Caco-2 (cell line): ENCODE data around the gene ATXN1. TPM values are rescaled to one million over a fixed set of nuclear protein-coding genes. Genes with fewer than 3 reads are reported as not detected.
A peak's percentile ranks its signal among the peaks of the same experiment; 100 is the strongest.

Experiments used
- BruUV-seq: library from RNA; stranded (reverse); fragments of 400-500 nt; replicated peaks from 2 replicates; lab custom pipeline; 2021; lab: Mats Ljungman, UMichigan
- CTCF ChIA-PET: fragments of 300-600 bp; sonication (Branson Sonifier 250); formaldehyde crosslinking; loops from one replicate; lab custom pipeline; 2022; ENCODE audit warnings: antibody characterized with exemption; lab: Charles Lee
- POLR2A ChIA-PET: fragments of 300-600 bp; sonication (Branson Sonifier 250); formaldehyde crosslinking; loops from one replicate; lab custom pipeline; 2022; ENCODE audit warnings: antibody characterized with exemption; lab: Charles Lee
- DNase-seq, 2 experiments: peaks; one replicate each; pipeline versions ENCODE4 v3.0.0 to v3.0.0-alpha.2; 2020 to 2022
- H3K27me3 ChIP-seq: replicated peaks from 2 replicates; pipeline ENCODE4 v1.6.0; 2011; ENCODE audit warnings: low read length; ENCODE audit not compliant: control insufficient read depth, insufficient read depth
- H3K36me3 ChIP-seq: 2 replicates; pipeline ENCODE4 v1.5.1; 2011; ENCODE audit warnings: low read length; ENCODE audit not compliant: control insufficient read depth, insufficient read depth
- H3K4me1 ChIP-seq: fragments of 250-450 bp; sonication (Bioruptor Pico); 2 replicates; pipeline ENCODE4 v1.5.1; 2020; ENCODE audit warnings: mild to moderate bottlenecking
- H3K4me3 ChIP-seq: 2 replicates; pipeline ENCODE4 v1.5.1; 2011; ENCODE audit warnings: low read depth, mild to moderate bottlenecking, control low read depth, low read length
- H3K9me3 ChIP-seq: fragments of 250-450 bp; sonication (Bioruptor Pico); 2 replicates; pipeline ENCODE4 v1.5.1; 2020; ENCODE audit warnings: mild to moderate bottlenecking, moderate library complexity
- H3K27ac Mint-ChIP-seq: one replicate; pipeline ENCODE4 v1.8.0; 2022; ENCODE audit warnings: mixed read lengths; ENCODE audit not compliant: unreplicated experiment
- H3K27me3 Mint-ChIP-seq: one replicate; pipeline ENCODE4 v1.8.0; 2022; ENCODE audit warnings: mixed read lengths; ENCODE audit not compliant: insufficient read depth, unreplicated experiment
- H3K36me3 Mint-ChIP-seq: one replicate; pipeline ENCODE4 v1.8.0; 2022; ENCODE audit warnings: mild to moderate bottlenecking, mixed read lengths; ENCODE audit not compliant: insufficient read depth, unreplicated experiment
- H3K4me1 Mint-ChIP-seq: one replicate; pipeline ENCODE4 v1.8.0; 2022; ENCODE audit warnings: low read depth, mixed read lengths; ENCODE audit not compliant: unreplicated experiment
- H3K4me3 Mint-ChIP-seq: one replicate; pipeline ENCODE4 v1.8.0; 2022; ENCODE audit warnings: mild to moderate bottlenecking, moderate library complexity, mixed read lengths; ENCODE audit not compliant: unreplicated experiment
- H3K9me3 Mint-ChIP-seq: one replicate; pipeline ENCODE4 v1.8.0; 2022; ENCODE audit warnings: mixed read lengths; ENCODE audit not compliant: unreplicated experiment
- intact Hi-C: fragments of 100-400 bp; cut with micrococcal nuclease; formaldehyde crosslinking; loops from one replicate; pipeline ENCODE4 v1.10.0; 2022; ENCODE audit not compliant: unreplicated experiment
- total RNA-seq: library from RNA; stranded (reverse); gene quantifications from 2 replicates; pipeline ENCODE4 v1.2.3, GENCODE V29; 2022
- TF ChIP-seq, protein P1 (sequence below), 2 experiments: fragments of 200-600 bp in 1 of 2; IDR thresholded peaks; 1 replicate in 1 of 2; 2 replicates in 1 of 2; pipeline versions ENCODE4 v1.5.1 to v1.8.0; 2011 to 2022; ENCODE audit warnings: antibody characterized with exemption in 1 of 2, control low read depth in 1 of 2, inconsistent platforms in 1 of 2, low read depth in 1 of 2, low read length in 1 of 2, mild to moderate bottlenecking in 1 of 2, moderate library complexity in 1 of 2; ENCODE audit not compliant: insufficient read depth in 1 of 2, severe bottlenecking in 1 of 2, unreplicated experiment in 1 of 2

Gene ATXN1
- total RNA-seq, 1 experiment from 2014 or later = 14.2 TPM

DNA sequence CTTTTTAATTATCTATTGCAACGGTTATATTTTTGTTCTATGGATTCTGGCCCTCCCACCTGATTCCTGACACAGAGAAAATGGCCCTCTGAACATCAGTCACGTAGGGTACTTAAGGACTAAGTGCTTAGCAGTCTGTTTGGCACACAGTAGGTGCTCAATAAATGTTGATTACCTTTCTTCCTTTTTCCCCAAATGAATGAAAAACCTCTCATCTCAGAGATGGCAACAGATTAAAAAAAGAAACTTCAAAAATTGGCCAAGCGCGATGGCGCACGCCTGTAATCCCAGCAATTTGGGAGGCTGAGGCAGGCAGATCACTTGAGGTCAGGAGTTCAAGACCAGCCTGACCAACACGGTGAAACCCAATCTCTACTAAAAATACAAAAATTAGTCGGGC is 31.5 kb downstream of the ATXN1 start:
- intact Hi-C loops = loop anchor here (2.0 kb wide), 2 partner anchors 25 to 33 kb away; no protein-coding TSS in a partner anchor
- no peaks in the 10 kb centered on the region for H3K27me3 ChIP-seq
- TF ChIP-seq, protein P1, sequence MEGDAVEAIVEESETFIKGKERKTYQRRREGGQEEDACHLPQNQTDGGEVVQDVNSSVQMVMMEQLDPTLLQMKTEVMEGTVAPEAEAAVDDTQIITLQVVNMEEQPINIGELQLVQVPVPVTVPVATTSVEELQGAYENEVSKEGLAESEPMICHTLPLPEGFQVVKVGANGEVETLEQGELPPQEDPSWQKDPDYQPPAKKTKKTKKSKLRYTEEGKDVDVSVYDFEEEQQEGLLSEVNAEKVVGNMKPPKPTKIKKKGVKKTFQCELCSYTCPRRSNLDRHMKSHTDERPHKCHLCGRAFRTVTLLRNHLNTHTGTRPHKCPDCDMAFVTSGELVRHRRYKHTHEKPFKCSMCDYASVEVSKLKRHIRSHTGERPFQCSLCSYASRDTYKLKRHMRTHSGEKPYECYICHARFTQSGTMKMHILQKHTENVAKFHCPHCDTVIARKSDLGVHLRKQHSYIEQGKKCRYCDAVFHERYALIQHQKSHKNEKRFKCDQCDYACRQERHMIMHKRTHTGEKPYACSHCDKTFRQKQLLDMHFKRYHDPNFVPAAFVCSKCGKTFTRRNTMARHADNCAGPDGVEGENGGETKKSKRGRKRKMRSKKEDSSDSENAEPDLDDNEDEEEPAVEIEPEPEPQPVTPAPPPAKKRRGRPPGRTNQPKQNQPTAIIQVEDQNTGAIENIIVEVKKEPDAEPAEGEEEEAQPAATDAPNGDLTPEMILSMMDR (IDR thresholded peaks at IDR 0.05; ENCODE audit: insufficient read depth in 1 of 2, low read depth in 1 of 2, low read length in 1 of 2, severe bottlenecking in 1 of 2, unreplicated experiment in 1 of 2) = no peak
- H3K27me3 Mint-ChIP-seq = no peaks in the 10 kb centered on the region
- H3K4me1 ChIP-seq = peaks cover 34% of the 10 kb centered on the region
- no peak overlapping the region for H3K27ac Mint-ChIP-seq
- peak overlapping the region; percentile 48 for H3K4me3 Mint-ChIP-seq
- POLR2A ChIA-PET = no interaction called here
- H3K36me3 Mint-ChIP-seq = no peaks in the 10 kb centered on the region
- no TSS peak for BruUV-seq
- peaks cover 37% of the 10 kb centered on the region for H3K4me1 Mint-ChIP-seq
- H3K36me3 ChIP-seq = no peaks in the 10 kb centered on the region
- no peaks in the 10 kb centered on the region for H3K9me3 Mint-ChIP-seq
- H3K4me3 ChIP-seq = no peak overlapping the region
- no peak for DNase-seq
- CTCF ChIA-PET = no interaction called here
- H3K9me3 ChIP-seq = no peaks in the 10 kb centered on the region

DNA sequence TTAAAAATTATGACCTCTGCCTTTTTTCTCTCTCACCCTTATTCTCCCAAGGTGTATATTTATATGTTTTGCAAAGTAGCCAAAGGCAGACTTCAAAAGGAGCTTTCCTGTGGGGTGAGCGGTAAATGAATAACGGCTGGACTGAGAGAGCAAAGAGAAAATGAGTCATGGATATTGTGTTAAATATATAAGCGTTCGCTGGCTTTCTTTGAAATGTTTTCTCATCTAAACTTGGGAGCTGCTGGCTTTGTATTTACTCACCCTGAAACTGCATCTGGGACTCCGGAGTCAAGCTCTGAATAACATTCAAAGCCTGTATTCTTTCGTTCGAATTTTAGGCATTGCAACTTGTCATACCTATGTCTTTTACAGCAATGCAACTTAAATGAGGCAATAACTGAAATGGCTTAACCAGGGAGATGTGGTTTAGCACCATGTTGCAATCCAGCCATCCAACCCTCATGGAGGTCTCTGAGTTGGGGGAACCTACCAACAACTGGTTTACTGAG is 32.0 kb downstream of the ATXN1 start:
- no peak overlapping the region for H3K4me3 ChIP-seq
- no peak overlapping the region for H3K27ac Mint-ChIP-seq
- no peaks in the 10 kb centered on the region for H3K36me3 Mint-ChIP-seq

DNA sequence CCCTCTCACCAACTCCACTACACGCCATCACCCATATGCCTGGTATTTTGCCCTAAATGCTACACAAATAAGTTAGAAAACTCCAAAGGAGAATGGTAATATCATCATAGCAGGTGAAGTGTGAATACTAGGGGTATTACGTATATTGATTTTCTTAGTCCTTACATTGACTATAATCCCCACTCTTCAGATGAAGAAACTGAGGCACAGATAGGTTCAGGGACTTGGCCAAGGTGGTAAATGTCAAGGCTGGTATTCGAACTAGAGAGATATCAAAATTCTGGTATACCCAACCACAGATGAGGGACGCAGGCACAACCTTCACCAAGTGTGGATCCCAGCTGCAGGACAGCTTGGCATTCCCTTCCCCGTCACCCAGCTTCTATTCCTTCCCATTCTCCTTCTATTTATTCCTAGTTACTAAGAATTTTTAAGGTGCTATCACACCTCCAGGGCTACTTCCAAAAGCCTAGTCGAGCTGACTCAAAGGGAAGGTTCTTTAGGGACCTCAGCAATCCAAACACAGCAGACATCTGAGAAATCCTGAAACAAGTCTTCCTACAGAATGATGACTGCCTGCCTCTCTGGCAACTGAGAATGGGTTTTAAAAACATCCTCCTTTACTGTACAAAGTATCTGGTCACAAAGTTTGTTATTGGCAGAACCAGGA is 32.6 kb downstream of the ATXN1 start:
- Histone ChIP-seq H3K4me3 (no peak overlapping the region), H3K9me3 (no peaks in the 10 kb centered on the region), H3K36me3 (no peaks in the 10 kb centered on the region), H3K27me3 (no peaks in the 10 kb centered on the region), H3K4me1 (peaks cover 38% of the 10 kb centered on the region)
- Mint-ChIP-seq H3K4me3 (peak overlapping the region; percentile 6), H3K27me3 (no peaks in the 10 kb centered on the region), H3K36me3 (no peaks in the 10 kb centered on the region), H3K9me3 (no peaks in the 10 kb centered on the region), H3K27ac (no peak overlapping the region), H3K4me1 (peaks cover 37% of the 10 kb centered on the region)
- no TSS peak for BruUV-seq
- no peak for DNase-seq
- intact Hi-C loops = no loop called here
- ChIA-PET POLR2A (no interaction called here), CTCF (no interaction called here)
- TF ChIP-seq, protein P1 (IDR thresholded peaks at IDR 0.05; ENCODE audit: insufficient read depth in 1 of 2, low read depth in 1 of 2, low read length in 1 of 2, severe bottlenecking in 1 of 2, unreplicated experiment in 1 of 2) = no peak

More for the DNA sequence above, 32.0 kb downstream of the ATXN1 start:
- H3K4me1 ChIP-seq = peaks cover 34% of the 10 kb centered on the region
- CTCF ChIA-PET = no interaction called here
- no peaks in the 10 kb centered on the region for H3K9me3 ChIP-seq
- H3K27me3 Mint-ChIP-seq = no peaks in the 10 kb centered on the region
- H3K4me1 Mint-ChIP-seq = peaks cover 37% of the 10 kb centered on the region
- TF ChIP-seq, protein P1 (IDR thresholded peaks at IDR 0.05; ENCODE audit: insufficient read depth in 1 of 2, low read depth in 1 of 2, low read length in 1 of 2, severe bottlenecking in 1 of 2, unreplicated experiment in 1 of 2) = no peak
- no peaks in the 10 kb centered on the region for H3K27me3 ChIP-seq
- POLR2A ChIA-PET = no interaction called here
- no peak for DNase-seq
- H3K9me3 Mint-ChIP-seq = no peaks in the 10 kb centered on the region
- H3K4me3 Mint-ChIP-seq = peak overlapping the region; percentile 48
- H3K36me3 ChIP-seq = no peaks in the 10 kb centered on the region
- BruUV-seq = no TSS peak
- intact Hi-C loops = no loop called here
